Kidney (tissue), 14 donors: ENCODE measurements around the gene DLG5. TPM values are rescaled to one million over a fixed set of nuclear protein-coding genes. Genes with fewer than 3 reads are reported as not detected.

Source experiments
- DNase-seq, 5 donors: peaks; one replicate each; pipeline ENCODE4 v3.0.0-alpha.2; 2013 to 2020
- FAIRE-seq: peaks from 2 replicates; lab custom pipeline; 2012; peaks lifted over from hg19 to GRCh38; lab: Jason Lieb, UNC
- H3K27ac ChIP-seq, 2 donors: one replicate each; pipeline ENCODE4 v1.7.0; 2013; ENCODE audit warnings: low read depth in 2 of 2, low read length in 2 of 2, inconsistent platforms in 1 of 2
- H3K27me3 ChIP-seq: one replicate; pipeline ENCODE4 v1.7.1; 2013; ENCODE audit warnings: low read length, inconsistent platforms; ENCODE audit not compliant: control insufficient read depth, insufficient read depth
- H3K36me3 ChIP-seq, 3 donors: one replicate each; pipeline versions ENCODE4 v1.7.0 to v1.7.1; 2013; ENCODE audit warnings: low read length in 3 of 3, control low read depth in 1 of 3, inconsistent platforms in 1 of 3; ENCODE audit not compliant: insufficient read depth in 3 of 3, control insufficient read depth in 2 of 3
- H3K4me1 ChIP-seq, 3 donors: one replicate each; pipeline versions ENCODE4 v1.7.0 to v1.7.1; 2013; ENCODE audit warnings: low read length in 3 of 3, inconsistent platforms in 1 of 3, low read depth in 1 of 3; ENCODE audit not compliant: control insufficient read depth in 2 of 3, insufficient read depth in 2 of 3
- H3K4me3 ChIP-seq, 3 donors: one replicate each; pipeline versions ENCODE4 v1.7.0 to v1.8.1; 2013; ENCODE audit warnings: low read length in 3 of 3, control low read depth in 1 of 3, inconsistent platforms in 1 of 3
- H3K9ac ChIP-seq, 3 donors: one replicate each; pipeline versions ENCODE4 v1.7.0 to v1.7.1; 2013; ENCODE audit warnings: low read length in 3 of 3, control low read depth in 1 of 3, inconsistent platforms in 1 of 3
- H3K9me3 ChIP-seq, 3 donors: one replicate each; pipeline versions ENCODE4 v1.7.0 to v1.7.1; 2013; ENCODE audit warnings: low read length in 3 of 3, control low read depth in 1 of 3, inconsistent platforms in 1 of 3; ENCODE audit not compliant: control insufficient read depth in 2 of 3, insufficient read depth in 1 of 3
- intact Hi-C: fragments of 100-400 bp; cut with DNase I; formaldehyde crosslinking; loops from one replicate; pipeline ENCODE4 v1.11.1; 2022
- polyA plus RNA-seq: library from polyadenylated mRNA; stranded (reverse); fragments of 350-450 nt; fragmentation: Illumina TruSeq; extraction: RNeasy Lipid Tissue Mini Kit (QIAGEN cat#74804); gene quantifications from one replicate; pipeline ENCODE4 v1.2.3, GENCODE V29; 2014; ENCODE audit warnings: low read depth, low replicate concordance; ENCODE audit not compliant: insufficient read depth
- total RNA-seq: library from RNA; stranded (reverse); fragmentation: NEBNext Ultra II Directional; extraction: Animal tissue kit (Norgen Biotek cat#: 25700); gene quantifications from one replicate; pipeline ENCODE4 v1.2.1, GENCODE V29; 2021
- TF ChIP-seq, protein P1 (sequence below): IDR thresholded peaks from 3 replicates; pipeline ENCODE4 v1.5.1; 2012; ENCODE audit warnings: mild to moderate bottlenecking, moderate library complexity, borderline replicate concordance; ENCODE audit not compliant: insufficient read depth; ENCODE audit errors: extremely low read depth
- donor health status: control.
- donor health status: control.
- donor health status: control.
- donor health status: control.
- donor health status: control.
- donor health status: DM: yes; HTN: yes; CAD: no.
- donor health status: Normal renal cell carcinoma (clear cell type).

DLG5 gene
- total and polyA plus RNA-seq, 2 donors from 2014 or later: 5.4 to 30.0 TPM

DNA sequence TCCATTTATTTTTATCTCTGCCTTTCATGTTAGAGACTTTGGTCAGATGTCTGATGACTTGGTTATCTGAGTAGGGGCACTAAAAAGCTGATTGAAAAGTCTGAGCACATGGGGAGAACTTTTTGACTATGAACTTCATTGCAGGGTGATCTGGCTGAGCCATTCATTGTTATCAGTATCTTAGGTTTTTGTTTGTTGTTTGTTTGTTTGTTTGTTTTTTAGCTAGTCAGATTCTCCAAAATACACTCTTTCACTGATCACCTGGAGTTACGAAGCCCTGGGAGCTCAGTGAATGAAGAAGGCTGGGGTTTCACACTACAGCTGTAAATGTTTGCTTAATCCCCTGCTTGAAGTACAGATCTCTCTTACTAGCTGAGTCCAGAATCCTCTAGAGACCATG is 28.6 kb upstream of the DLG5 start:
- Histone ChIP-seq H3K4me1 (no peaks in the 10 kb centered on the region), H3K27me3 (no peaks in the 10 kb centered on the region), H3K9ac (no peak overlapping the region), H3K9me3 (peaks cover 0 to 4% (median 0%) of the 10 kb centered on the region in 3 donors), H3K4me3 (no peak overlapping the region), H3K27ac (no peak overlapping the region), H3K36me3 (no peaks in the 10 kb centered on the region)
- FAIRE-seq (no peak), DNase-seq (no peak)
- TF ChIP-seq, protein P1, sequence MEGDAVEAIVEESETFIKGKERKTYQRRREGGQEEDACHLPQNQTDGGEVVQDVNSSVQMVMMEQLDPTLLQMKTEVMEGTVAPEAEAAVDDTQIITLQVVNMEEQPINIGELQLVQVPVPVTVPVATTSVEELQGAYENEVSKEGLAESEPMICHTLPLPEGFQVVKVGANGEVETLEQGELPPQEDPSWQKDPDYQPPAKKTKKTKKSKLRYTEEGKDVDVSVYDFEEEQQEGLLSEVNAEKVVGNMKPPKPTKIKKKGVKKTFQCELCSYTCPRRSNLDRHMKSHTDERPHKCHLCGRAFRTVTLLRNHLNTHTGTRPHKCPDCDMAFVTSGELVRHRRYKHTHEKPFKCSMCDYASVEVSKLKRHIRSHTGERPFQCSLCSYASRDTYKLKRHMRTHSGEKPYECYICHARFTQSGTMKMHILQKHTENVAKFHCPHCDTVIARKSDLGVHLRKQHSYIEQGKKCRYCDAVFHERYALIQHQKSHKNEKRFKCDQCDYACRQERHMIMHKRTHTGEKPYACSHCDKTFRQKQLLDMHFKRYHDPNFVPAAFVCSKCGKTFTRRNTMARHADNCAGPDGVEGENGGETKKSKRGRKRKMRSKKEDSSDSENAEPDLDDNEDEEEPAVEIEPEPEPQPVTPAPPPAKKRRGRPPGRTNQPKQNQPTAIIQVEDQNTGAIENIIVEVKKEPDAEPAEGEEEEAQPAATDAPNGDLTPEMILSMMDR: no peak
- intact Hi-C loops: no loop called here

DNA sequence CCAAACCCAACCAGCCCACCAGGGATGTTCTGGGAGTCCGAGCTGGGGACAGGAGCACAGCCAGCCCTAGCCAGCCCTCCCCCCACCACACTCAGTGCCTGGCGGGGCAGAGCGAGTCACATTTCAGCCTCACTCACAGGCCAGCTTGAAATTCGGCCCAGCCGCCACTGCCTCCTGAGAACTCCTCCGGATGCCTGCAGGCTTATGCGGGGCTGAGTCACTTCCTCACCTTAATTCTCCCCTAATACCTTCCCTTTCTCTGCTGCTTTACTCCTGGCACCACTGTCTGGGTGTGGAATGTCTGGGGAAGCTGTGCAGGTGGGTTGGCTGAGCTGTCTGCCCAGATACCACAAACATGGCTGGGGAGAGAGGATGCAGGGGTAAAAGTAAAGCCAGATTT is 22.6 kb upstream of the DLG5 start:
- no peak for FAIRE-seq
- H3K36me3 ChIP-seq: no peaks in the 10 kb centered on the region
- H3K27me3 ChIP-seq: no peaks in the 10 kb centered on the region
- no peak overlapping the region for H3K4me3 ChIP-seq
- no peak overlapping the region for H3K9ac ChIP-seq
- TF ChIP-seq, protein P1: no peak
- H3K9me3 ChIP-seq: peaks cover 0 to 4% (median 0%) of the 10 kb centered on the region in 3 donors
- peak; percentile 52 to 81 (median 68) for DNase-seq
- no peak overlapping the region for H3K27ac ChIP-seq
- intact Hi-C loops: no loop called here
- H3K4me1 ChIP-seq: no peaks in the 10 kb centered on the region

DNA sequence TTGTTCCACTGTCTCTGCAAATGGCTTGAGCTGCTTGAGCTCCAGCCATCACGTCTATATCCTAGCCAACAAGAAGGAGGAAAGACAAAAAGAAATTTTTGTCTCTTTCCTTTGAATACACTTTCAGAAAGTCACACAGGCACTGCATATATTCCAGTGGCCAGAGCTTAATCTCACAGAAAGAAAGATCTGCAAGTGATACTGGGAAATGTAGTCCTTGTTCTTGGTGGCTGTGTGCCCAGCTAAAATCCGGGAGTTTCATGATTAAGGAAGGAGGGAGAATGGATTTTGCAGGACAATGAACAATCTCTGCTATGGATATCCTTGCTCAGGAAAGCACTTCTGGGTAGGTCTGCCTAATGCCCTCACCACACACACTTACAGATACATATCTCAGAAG is 19.5 kb upstream of the DLG5 start:
- Histone ChIP-seq H3K9me3 (peaks cover 0 to 4% (median 0%) of the 10 kb centered on the region in 3 donors), H3K36me3 (no peaks in the 10 kb centered on the region), H3K27me3 (no peaks in the 10 kb centered on the region), H3K4me3 (no peak overlapping the region), H3K9ac (no peak overlapping the region), H3K27ac (no peak overlapping the region), H3K4me1 (no peaks in the 10 kb centered on the region)
- intact Hi-C loops: no loop called here
- DNase-seq (no peak), FAIRE-seq (no peak)
- TF ChIP-seq, protein P1: no peak

DNA sequence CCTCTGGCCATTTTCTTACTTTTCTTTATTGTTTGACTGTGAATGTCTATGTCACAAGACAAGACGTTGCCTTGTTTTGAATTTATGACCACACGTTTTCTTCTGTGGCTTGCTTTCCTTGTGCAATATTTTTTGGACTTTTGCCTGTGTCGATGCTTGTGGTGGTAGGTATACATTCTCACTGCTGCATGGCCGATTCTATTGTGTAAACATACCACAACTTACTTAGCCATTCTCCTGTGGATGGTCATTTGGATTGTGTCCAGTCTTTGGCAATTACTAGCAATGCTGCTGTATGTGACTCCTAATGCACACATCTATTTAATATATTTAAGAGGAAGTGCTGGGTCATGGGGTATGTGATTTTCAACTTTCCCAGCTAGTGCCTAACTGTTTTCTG is 18.0 kb upstream of the DLG5 start:
- no peak overlapping the region for H3K4me3 ChIP-seq
- no peak for DNase-seq
- intact Hi-C loops: no loop called here
- H3K36me3 ChIP-seq: no peaks in the 10 kb centered on the region
- H3K9me3 ChIP-seq: no peaks in the 10 kb centered on the region
- no peak overlapping the region for H3K9ac ChIP-seq
- FAIRE-seq: no peak
- H3K27ac ChIP-seq: no peak overlapping the region
- TF ChIP-seq, protein P1: no peak
- no peaks in the 10 kb centered on the region for H3K27me3 ChIP-seq
- no peaks in the 10 kb centered on the region for H3K4me1 ChIP-seq
